ENCODE data around the gene NKPD1. TPM values are rescaled to one million over a fixed set of nuclear protein-coding genes. Genes with fewer than 3 reads are reported as not detected.

Gene NKPD1
- total and polyA plus RNA-seq, 9 of the 15 experiments (the other 6 are each of a cell fraction or from before 2014, with no cell fraction given): 0.03 to 0.09 (median 0.04) TPM; not detected in 5

GRCh38 chr19:45154064-45154827 lies 6.5 kb downstream of the NKPD1 start (continued):
- TF ChIP-seq SAFB2 (IDR thresholded peaks at IDR 0.05; ENCODE audit: borderline replicate concordance, low read depth, low read length, severe bottlenecking) (no peak), RBM22 (IDR thresholded peaks at IDR 0.05; ENCODE audit: low read depth, low read length, poor library complexity, severe bottlenecking) (no peak), MAZ (CRISPR knock-in tag; conservative IDR thresholded peaks at IDR 0.05 in 1 of 2, IDR thresholded peaks at IDR 0.05 in 1 of 2) (peak in 1 of 2 experiments; percentile 26; a peak in 1 of 4 replicates), ZNF778 (CRISPR knock-in tag; IDR thresholded peaks at IDR 0.05) (no peak), UBTF (IDR thresholded peaks at IDR 0.05; ENCODE audit: borderline replicate concordance in 1 of 2, low read depth in 2 of 2, low read length in 2 of 2) (no peak), ZBTB34 (CRISPR knock-in tag; IDR thresholded peaks at IDR 0.05) (no peak), CREM (IDR thresholded peaks at IDR 0.05; ENCODE audit: low read depth) (peak; percentile 80), NRF1 (conservative IDR thresholded peaks at IDR 0.05 in 1 of 2, IDR thresholded peaks at IDR 0.05 in 1 of 2) (peak; percentile 17 to 33; a peak in 2 of 4 replicates), NFE2 (IDR thresholded peaks at IDR 0.05; ENCODE audit: low read depth) (peak; percentile 56; the same call in 1 of the 2 replicates), ZNF512 (tag; IDR thresholded peaks at IDR 0.05) (no peak), CCNT2 (IDR thresholded peaks at IDR 0.05; ENCODE audit: borderline replicate concordance, extremely low read depth, insufficient read length, low read depth, low read length) (no peak), KLF1 (tag; IDR thresholded peaks at IDR 0.05) (no peak), CBX1 (IDR thresholded peaks at IDR 0.05; ENCODE audit: low read depth) (0 out of 2 replicates have a peak, but pooled peaks have one; percentile 18), YY1 (IDR thresholded peaks at IDR 0.05; ENCODE audit: borderline replicate concordance in 1 of 3, control insufficient read depth in 1 of 3, extremely low read depth in 1 of 3, insufficient read depth in 3 of 3, insufficient read length in 1 of 3, insufficient replicate concordance in 2 of 3, low read depth in 1 of 3, low read length in 2 of 3) (no peak), ELK3 (CRISPR knock-in tag; IDR thresholded peaks at IDR 0.05) (no peak), ZBTB26 (CRISPR knock-in tag; IDR thresholded peaks at IDR 0.05) (no peak), TBP (optimal IDR thresholded peaks at IDR 0.05; ENCODE audit: low read depth, low read length) (no peak)

Measured in K562 (cell line).